H1 (cell line): Measurements from ENCODE around the gene ZNF106. TPM values are rescaled to one million over a fixed set of nuclear protein-coding genes. Genes with fewer than 3 reads are reported as not detected.

ENCODE experiments used
- JUN ChIP-seq: IDR thresholded peaks from 2 replicates; pipeline ENCODE4 v1.6.1; 2011; ENCODE audit warnings: low read depth, mild to moderate bottlenecking, improper control_type of control experiment, low read length
- POLR2AphosphoS5 ChIP-seq: IDR thresholded peaks from 2 replicates; pipeline ENCODE4 v1.6.1; 2011; ENCODE audit warnings: low read depth, low read length
- RAD21 ChIP-seq, 2 experiments: IDR thresholded peaks in 1 of 2; conservative IDR thresholded peaks in 1 of 2; 2 replicates each; pipeline ENCODE4 v1.6.1; 2011; ENCODE audit warnings: low read depth in 2 of 2, low read length in 2 of 2, improper control_type of control experiment in 1 of 2, inconsistent platforms in 1 of 2, mild to moderate bottlenecking in 1 of 2, moderate library complexity in 1 of 2
- RNF2 ChIP-seq: fragments of 200-900, 300-1000 bp; sonication (generic); IDR thresholded peaks from 2 replicates; pipeline ENCODE4 v1.7.1; 2016; ENCODE audit warnings: borderline replicate concordance, low read depth, mild to moderate bottlenecking, antibody characterized with exemption, low read length; ENCODE audit not compliant: poor library complexity, severe bottlenecking; ENCODE audit errors: missing control alignments
- TBP ChIP-seq: IDR thresholded peaks from 2 replicates; pipeline ENCODE4 v1.6.1; 2011; ENCODE audit warnings: low read depth, low read length, improper control_type of control experiment
- polyA plus RNA-seq, 7 experiments: library from polyadenylated mRNA; depleted of rRNA in 3 of 7; stranded (reverse) in 5 of 7; unstranded in 2 of 7; fragments of >200 nt in 5 of 7; fragments of 200-250 nt in 2 of 7; gene quantifications; 1 replicate in 5 of 7; 2 replicates in 1 of 7; 4 replicates in 1 of 7; pipeline versions ENCODE4 v1.2.1 to v1.2.3, GENCODE V29; 2011 to 2013; ENCODE audit warnings: missing spikeins in 2 of 7, mixed read lengths in 2 of 7
- total RNA-seq: library from RNA; stranded (reverse); fragmentation: NEBNext Ultra II Directional; extraction: Animal tissue kit (Norgen Biotek cat#: 25700); gene quantifications from 2 replicates; pipeline ENCODE4 v1.2.1, GENCODE V29; 2021
- TF ChIP-seq, protein P1 (sequence below): fragments of 300-600 bp; sonication (generic); IDR thresholded peaks from 2 replicates; pipeline ENCODE4 v1.7.1; 2012; ENCODE audit warnings: low read length, moderate library complexity, mild to moderate bottlenecking, inconsistent platforms; ENCODE audit not compliant: insufficient replicate concordance

The ZNF106 gene
- total and polyA plus RNA-seq, 2 of the 8 experiments (the other 6 are each of a cell fraction or from before 2014, with no cell fraction given) = 18.2 to 62.0 TPM

DNA sequence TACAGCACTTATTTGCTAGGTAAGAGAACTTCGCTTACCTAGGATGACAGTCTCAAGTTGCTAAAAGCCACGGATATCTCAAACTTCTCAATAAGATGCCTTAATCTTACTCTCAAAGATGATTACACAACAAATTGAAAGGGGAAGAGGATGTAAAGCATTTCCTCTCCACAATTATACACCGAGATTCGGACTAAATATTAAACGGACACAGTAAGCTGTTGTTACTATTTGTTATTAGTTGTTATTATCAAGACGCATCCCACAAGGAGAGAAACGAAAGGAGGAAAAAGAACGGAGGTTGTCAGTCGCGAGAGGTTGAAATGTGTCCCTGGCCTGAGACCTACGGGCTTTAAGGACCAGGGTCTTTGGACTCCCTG, 660 bp downstream of the ZNF106 start (continued):
- TF ChIP-seq, protein P1, sequence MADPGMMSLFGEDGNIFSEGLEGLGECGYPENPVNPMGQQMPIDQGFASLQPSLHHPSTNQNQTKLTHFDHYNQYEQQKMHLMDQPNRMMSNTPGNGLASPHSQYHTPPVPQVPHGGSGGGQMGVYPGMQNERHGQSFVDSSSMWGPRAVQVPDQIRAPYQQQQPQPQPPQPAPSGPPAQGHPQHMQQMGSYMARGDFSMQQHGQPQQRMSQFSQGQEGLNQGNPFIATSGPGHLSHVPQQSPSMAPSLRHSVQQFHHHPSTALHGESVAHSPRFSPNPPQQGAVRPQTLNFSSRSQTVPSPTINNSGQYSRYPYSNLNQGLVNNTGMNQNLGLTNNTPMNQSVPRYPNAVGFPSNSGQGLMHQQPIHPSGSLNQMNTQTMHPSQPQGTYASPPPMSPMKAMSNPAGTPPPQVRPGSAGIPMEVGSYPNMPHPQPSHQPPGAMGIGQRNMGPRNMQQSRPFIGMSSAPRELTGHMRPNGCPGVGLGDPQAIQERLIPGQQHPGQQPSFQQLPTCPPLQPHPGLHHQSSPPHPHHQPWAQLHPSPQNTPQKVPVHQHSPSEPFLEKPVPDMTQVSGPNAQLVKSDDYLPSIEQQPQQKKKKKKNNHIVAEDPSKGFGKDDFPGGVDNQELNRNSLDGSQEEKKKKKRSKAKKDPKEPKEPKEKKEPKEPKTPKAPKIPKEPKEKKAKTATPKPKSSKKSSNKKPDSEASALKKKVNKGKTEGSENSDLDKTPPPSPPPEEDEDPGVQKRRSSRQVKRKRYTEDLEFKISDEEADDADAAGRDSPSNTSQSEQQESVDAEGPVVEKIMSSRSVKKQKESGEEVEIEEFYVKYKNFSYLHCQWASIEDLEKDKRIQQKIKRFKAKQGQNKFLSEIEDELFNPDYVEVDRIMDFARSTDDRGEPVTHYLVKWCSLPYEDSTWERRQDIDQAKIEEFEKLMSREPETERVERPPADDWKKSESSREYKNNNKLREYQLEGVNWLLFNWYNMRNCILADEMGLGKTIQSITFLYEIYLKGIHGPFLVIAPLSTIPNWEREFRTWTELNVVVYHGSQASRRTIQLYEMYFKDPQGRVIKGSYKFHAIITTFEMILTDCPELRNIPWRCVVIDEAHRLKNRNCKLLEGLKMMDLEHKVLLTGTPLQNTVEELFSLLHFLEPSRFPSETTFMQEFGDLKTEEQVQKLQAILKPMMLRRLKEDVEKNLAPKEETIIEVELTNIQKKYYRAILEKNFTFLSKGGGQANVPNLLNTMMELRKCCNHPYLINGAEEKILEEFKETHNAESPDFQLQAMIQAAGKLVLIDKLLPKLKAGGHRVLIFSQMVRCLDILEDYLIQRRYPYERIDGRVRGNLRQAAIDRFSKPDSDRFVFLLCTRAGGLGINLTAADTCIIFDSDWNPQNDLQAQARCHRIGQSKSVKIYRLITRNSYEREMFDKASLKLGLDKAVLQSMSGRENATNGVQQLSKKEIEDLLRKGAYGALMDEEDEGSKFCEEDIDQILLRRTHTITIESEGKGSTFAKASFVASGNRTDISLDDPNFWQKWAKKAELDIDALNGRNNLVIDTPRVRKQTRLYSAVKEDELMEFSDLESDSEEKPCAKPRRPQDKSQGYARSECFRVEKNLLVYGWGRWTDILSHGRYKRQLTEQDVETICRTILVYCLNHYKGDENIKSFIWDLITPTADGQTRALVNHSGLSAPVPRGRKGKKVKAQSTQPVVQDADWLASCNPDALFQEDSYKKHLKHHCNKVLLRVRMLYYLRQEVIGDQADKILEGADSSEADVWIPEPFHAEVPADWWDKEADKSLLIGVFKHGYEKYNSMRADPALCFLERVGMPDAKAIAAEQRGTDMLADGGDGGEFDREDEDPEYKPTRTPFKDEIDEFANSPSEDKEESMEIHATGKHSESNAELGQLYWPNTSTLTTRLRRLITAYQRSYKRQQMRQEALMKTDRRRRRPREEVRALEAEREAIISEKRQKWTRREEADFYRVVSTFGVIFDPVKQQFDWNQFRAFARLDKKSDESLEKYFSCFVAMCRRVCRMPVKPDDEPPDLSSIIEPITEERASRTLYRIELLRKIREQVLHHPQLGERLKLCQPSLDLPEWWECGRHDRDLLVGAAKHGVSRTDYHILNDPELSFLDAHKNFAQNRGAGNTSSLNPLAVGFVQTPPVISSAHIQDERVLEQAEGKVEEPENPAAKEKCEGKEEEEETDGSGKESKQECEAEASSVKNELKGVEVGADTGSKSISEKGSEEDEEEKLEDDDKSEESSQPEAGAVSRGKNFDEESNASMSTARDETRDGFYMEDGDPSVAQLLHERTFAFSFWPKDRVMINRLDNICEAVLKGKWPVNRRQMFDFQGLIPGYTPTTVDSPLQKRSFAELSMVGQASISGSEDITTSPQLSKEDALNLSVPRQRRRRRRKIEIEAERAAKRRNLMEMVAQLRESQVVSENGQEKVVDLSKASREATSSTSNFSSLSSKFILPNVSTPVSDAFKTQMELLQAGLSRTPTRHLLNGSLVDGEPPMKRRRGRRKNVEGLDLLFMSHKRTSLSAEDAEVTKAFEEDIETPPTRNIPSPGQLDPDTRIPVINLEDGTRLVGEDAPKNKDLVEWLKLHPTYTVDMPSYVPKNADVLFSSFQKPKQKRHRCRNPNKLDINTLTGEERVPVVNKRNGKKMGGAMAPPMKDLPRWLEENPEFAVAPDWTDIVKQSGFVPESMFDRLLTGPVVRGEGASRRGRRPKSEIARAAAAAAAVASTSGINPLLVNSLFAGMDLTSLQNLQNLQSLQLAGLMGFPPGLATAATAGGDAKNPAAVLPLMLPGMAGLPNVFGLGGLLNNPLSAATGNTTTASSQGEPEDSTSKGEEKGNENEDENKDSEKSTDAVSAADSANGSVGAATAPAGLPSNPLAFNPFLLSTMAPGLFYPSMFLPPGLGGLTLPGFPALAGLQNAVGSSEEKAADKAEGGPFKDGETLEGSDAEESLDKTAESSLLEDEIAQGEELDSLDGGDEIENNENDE = no peak
- TF ChIP-seq POLR2AphosphoS5 (no peak), TBP (no peak), RAD21 (IDR thresholded peaks at IDR 0.05 in 1 of 2, conservative IDR thresholded peaks at IDR 0.05 in 1 of 2; ENCODE audit: low read depth in 2 of 2, low read length in 2 of 2) (no peak), RNF2 (no peak), JUN (no peak)
- TF ChIP-seq, all 59 proteins: peak for 0
